Pancreas (tissue), 10 donors: Measurements from ENCODE around the gene GPR15LG. TPM values are rescaled to one million over a fixed set of nuclear protein-coding genes. Genes with fewer than 3 reads are reported as not detected.

Experiments used
- ATAC-seq, 4 donors: fragments of 200-7000 bp; cut with Tn5 transposase; one replicate each; pipeline versions ENCODE4 v1.8.0 to v1.9.1; 2020; ENCODE audit warnings: mild to moderate bottlenecking in 4 of 4, moderate library complexity in 4 of 4
- DNase-seq, 6 donors: peaks; one replicate each; pipeline ENCODE4 v3.0.0-alpha.2; 2020
- FAIRE-seq: peaks from 2 replicates; lab custom pipeline; 2012; peaks lifted over from hg19 to GRCh38; lab: Jason Lieb, UNC
- H3K27ac ChIP-seq, 4 donors: fragments of 200-600 bp; sonication (generic); 1 replicate in 3 of 4; 2 replicates in 1 of 4; pipeline versions ENCODE4 v1.5.0 to v1.8.0; 2020
- H3K27me3 ChIP-seq, 4 donors: fragments of 200-600 bp; one replicate each; pipeline ENCODE4 v1.8.0; 2021
- H3K36me3 ChIP-seq, 3 donors: fragments of 200-600 bp; sonication (generic) in 1 of 3; one replicate each; pipeline versions ENCODE4 v1.5.0 to v1.8.0; 2020 to 2021
- H3K4me1 ChIP-seq, 3 donors: fragments of 200-600 bp; one replicate each; pipeline ENCODE4 v1.8.0; 2021
- H3K4me3 ChIP-seq, 4 donors: fragments of 200-600 bp; sonication (generic) in 2 of 4; one replicate each; pipeline versions ENCODE4 v1.5.0 to v1.8.0; 2020 to 2021
- H3K9me3 ChIP-seq, 4 donors: fragments of 200-600 bp; one replicate each; pipeline ENCODE4 v1.8.0; 2021
- CTCF ChIP-seq, 4 donors: fragments of 200-600 bp; sonication (generic) in 3 of 4; IDR thresholded peaks; one replicate each; pipeline versions ENCODE4 v1.5.0 to v1.8.0; 2021; ENCODE audit warnings: antibody characterized with exemption in 4 of 4
- WGBS, 2 donors: extraction: QIAGEN DNeasy Blood & Tissue Kit; methylation state at CpG; one replicate each; pipeline ENCODE4 v1.1.7; 2013; 5-methylcytosine and 5-hydroxymethylcytosine counted together
- intact Hi-C, 3 donors: fragments of 100-400 bp; cut with DNase I; formaldehyde crosslinking; loops; one replicate each; pipeline versions ENCODE4 v1.11.1 to v1.14.2; 2022
- polyA plus RNA-seq, 2 donors: library from polyadenylated mRNA; stranded (reverse); fragments of 200-250 nt; gene quantifications; one replicate each; pipeline ENCODE4 v1.2.3, GENCODE V29; 2013
- total RNA-seq, 6 donors: library from RNA; stranded (reverse); fragmentation: NEBNext Ultra II Directional in 4 of 6; extraction: Animal tissue kit (Norgen Biotek cat#: 25700) in 4 of 6; gene quantifications; one replicate each; pipeline versions ENCODE4 v1.2.1 to v1.2.4, GENCODE V29; 2021 to 2023
- donor health status: healthy with polysubstance abuse.
- donor health status: DM: no; HTN: no; CAD: no; lungs with moderate emphysema.
- donor health status: DM: no; HTN: no; CAD: no.
- donor health status: control.
- donor health status: control.
- donor health status: Bipolar disorder and iron deficiency.
- donor health status: DM: yes; HTN: yes; CAD: no.
- donor health status: DM: no; HTN: no; CAD: no.
- donor health status: DM: no; HTN: no; CAD: no.
- donor health status: DM: yes; HTN: yes; CAD: no.

GPR15LG gene
- total and polyA plus RNA-seq, 8 donors = 0.09 to 0.32 (median 0.23) TPM; not detected in 5

DNA sequence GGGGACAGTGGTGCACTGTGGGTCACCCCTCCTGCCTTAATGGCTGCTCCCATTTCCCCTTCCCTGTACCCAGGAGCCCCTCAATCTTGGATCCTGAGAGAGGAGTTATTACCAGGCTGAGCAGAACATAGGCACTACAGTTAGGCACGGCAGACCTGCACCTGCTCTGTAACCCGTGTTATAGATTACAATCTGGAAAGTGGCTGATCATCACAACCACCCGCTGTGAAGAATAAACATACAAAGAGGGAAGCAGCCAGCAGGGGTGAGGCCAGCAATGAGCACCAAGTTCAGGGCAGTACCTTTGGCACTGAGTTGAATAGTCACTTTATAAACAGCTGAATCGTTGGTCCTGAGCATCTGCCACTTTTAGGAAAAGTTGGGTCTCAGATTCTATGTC lies 22.5 kb downstream of the GPR15LG start:
- no peak for TF ChIP-seq CTCF (IDR thresholded peaks at IDR 0.05)
- Histone ChIP-seq H3K27ac (no peak overlapping the region), H3K27me3 (peaks cover 0 to 10% (median 0%) of the 10 kb centered on the region in 4 donors), H3K4me3 (no peak overlapping the region), H3K36me3 (no peaks in the 10 kb centered on the region), H3K9me3 (no peaks in the 10 kb centered on the region), H3K4me1 (peaks cover 0 to 6% (median 5%) of the 10 kb centered on the region in 3 donors)
- 9 to 10% methylated on average over 4 of the region's 4 CpGs for WGBS, 2 donors
- intact Hi-C loops = no loop called here
- FAIRE-seq = no peak
- no peak for DNase-seq
- peak in 1 of 4 donors; percentile 18 for ATAC-seq

GRCh38 chr10:84196941-84197340 lies 23.3 kb downstream of the GPR15LG start:
- H3K36me3 ChIP-seq = no peaks in the 10 kb centered on the region
- no peaks in the 10 kb centered on the region for H3K9me3 ChIP-seq
- DNase-seq (no peak), ATAC-seq (no peak), FAIRE-seq (no peak)
- H3K27me3 ChIP-seq = peaks cover 0 to 10% (median 0%) of the 10 kb centered on the region in 4 donors
- intact Hi-C loops = no loop called here
- no peak overlapping the region for H3K4me3 ChIP-seq
- no peak overlapping the region for H3K27ac ChIP-seq
- 45 to 54% methylated on average over 5 of the region's 5 CpGs for WGBS, 2 donors
- no peak for TF ChIP-seq CTCF (IDR thresholded peaks at IDR 0.05)
- peaks cover 0 to 6% (median 5%) of the 10 kb centered on the region in 3 donors for H3K4me1 ChIP-seq

- Histone ChIP-seq H3K4me1 (peaks cover 0 to 6% (median 5%) of the 10 kb centered on the region in 3 donors), H3K9me3 (no peaks in the 10 kb centered on the region), H3K27me3 (peaks cover 0 to 10% (median 0%) of the 10 kb centered on the region in 4 donors), H3K27ac (no peak overlapping the region), H3K36me3 (no peaks in the 10 kb centered on the region), H3K4me3 (no peak overlapping the region)
- no peak for FAIRE-seq
- no peak for DNase-seq
- intact Hi-C loops = no loop called here
- no peak for ATAC-seq
- 64 to 67% methylated on average over 5 of the region's 5 CpGs for WGBS, 2 donors
- TF ChIP-seq CTCF (IDR thresholded peaks at IDR 0.05) = no peak
Measured at GRCh38 chr10:84197643-84198042, 24.0 kb downstream of the GPR15LG start.

DNA sequence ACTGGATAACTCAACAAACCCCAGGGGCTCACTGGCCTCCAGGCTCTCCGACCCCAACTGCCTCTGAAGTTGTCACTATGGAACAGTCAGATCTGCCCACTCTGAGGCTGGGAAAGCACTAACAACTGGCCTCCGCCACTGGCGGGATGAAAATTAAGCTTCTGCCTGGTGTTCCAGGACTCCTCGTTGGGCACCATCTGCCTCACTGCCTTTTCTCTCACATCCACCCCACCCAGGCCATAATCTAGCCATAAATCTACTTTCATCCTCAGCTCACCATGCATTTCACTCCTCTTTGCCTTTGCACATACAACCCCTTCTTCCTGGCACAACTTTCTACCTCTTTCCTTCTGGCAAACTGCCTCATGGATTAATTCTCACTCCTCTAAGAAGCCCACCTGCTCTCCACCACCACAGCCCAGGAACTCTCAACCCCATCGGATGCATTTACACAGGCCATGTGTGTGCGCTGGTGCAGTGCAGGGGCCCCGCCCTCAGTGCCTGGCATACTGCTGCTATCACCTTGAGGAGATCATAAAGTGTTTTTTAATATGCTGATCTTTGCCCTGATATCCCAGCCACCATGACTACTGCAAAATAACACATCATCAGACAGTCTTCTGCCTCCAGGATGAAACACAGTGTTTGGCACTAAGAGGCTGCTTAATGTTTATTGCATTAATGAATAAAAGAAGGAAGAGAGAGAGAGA lies 24.8 kb downstream of the GPR15LG start:
- no peak for TF ChIP-seq CTCF (IDR thresholded peaks at IDR 0.05)
- Histone ChIP-seq H3K4me3 (no peak overlapping the region), H3K4me1 (peaks cover 0 to 6% (median 5%) of the 10 kb centered on the region in 3 donors), H3K36me3 (no peaks in the 10 kb centered on the region), H3K9me3 (no peaks in the 10 kb centered on the region), H3K27ac (no peak overlapping the region), H3K27me3 (peaks cover 0 to 10% (median 0%) of the 10 kb centered on the region in 4 donors)
- ATAC-seq (no peak), FAIRE-seq (no peak), DNase-seq (no peak)
- intact Hi-C loops = no loop called here
- 66 to 74% methylated on average over 7 of the region's 7 CpGs for WGBS, 2 donors
